ENCODE results near the gene MYO1D. TPM values are rescaled to one million over a fixed set of nuclear protein-coding genes. Genes with fewer than 3 reads are reported as not detected.

The MYO1D gene
- total and polyA plus RNA-seq, 2 donors (not counting 3 experiments of a cell fraction or from before 2014, with no cell fraction given) = 37.8 to 85.5 TPM

DNA sequence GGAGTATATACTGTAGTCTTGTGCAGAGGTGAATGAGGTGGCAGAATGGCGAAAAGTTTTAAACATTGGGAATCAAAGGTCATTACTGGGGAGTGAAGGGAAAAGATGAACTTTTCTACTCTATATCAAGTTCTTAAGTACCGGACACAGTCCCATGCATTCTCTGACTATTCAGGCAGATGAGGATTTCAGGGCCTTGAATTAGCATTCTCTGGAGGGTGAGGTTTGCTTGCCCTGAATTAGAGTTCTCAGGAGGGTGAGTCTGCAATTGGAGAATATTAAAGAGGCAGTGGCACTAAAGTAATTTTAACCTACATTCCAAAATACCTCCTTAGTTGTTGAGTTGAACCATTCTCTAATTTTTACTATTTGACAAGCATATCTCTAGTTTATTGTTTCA is 423.6 kb downstream of the MYO1D start:
- intact Hi-C loops (cut with micrococcal nuclease) (no loop called here), dilution Hi-C loops (cut with MboI; ENCODE audit: extremely low pct_ligation_motif_present, low sequenced_read_pairs) (no loop called here)
- Histone ChIP-seq H3K79me2 (ENCODE audit: control insufficient read depth, insufficient read depth, low read length) (peaks cover 70% of the 10 kb centered on the region), H3K27ac (ENCODE audit: insufficient read depth, low read depth, low read length) (no peak overlapping the region), H3K36me3 (ENCODE audit: control insufficient read depth in 2 of 2, extremely low read depth in 1 of 2, insufficient read depth in 2 of 2, low read length in 2 of 2) (peaks cover 16 to 29% of the 10 kb centered on the region in 2 experiments), H3K9me1 (replicated peaks; ENCODE audit: control insufficient read depth, extremely low read depth, insufficient read depth, low read length) (no peaks in the 10 kb centered on the region), H3K9me3 (replicated peaks; ENCODE audit: control insufficient read depth, insufficient read depth, low read length) (no peaks in the 10 kb centered on the region), H3K27me3 (ENCODE audit: control insufficient read depth in 2 of 2, insufficient read depth in 2 of 2, low read length in 2 of 2) (no peaks in the 10 kb centered on the region), H3K4me2 (ENCODE audit: insufficient read depth, low read length) (no peak overlapping the region), H3K4me1 (ENCODE audit: control insufficient read depth, extremely low read depth, insufficient read depth, low read length) (no peaks in the 10 kb centered on the region), H3K4me3 (replicated peaks in 1 of 3; ENCODE audit: insufficient read depth in 1 of 3, low read depth in 1 of 3, low read length in 3 of 3) (no peak overlapping the region), H4K20me1 (replicated peaks; ENCODE audit: control insufficient read depth, extremely low read depth, insufficient read depth, low read length) (peaks cover 6% of the 10 kb centered on the region), H2AFZ (ENCODE audit: low read depth, low read length) (no peak overlapping the region), H3K9ac (replicated peaks; ENCODE audit: extremely low read depth, insufficient read depth, low read length) (no peak overlapping the region)
- DNase-seq (ENCODE audit: low read depth, low spot score) (no peak), FAIRE-seq (no peak)
- CTCF ChIA-PET = interaction anchor here (0.7 to 1.2 kb wide), 2 partner anchors 9 kb away, joined by 4 to 5 read pairs; partner anchors contain the start of gene PSMD11
- no TSS peak for BruUV-seq (replicated peaks)
- no peak for TF ChIP-seq MYC (IDR thresholded peaks at IDR 0.05; ENCODE audit: low read depth, low read length)
- no peak for TF ChIP-seq FOS (IDR thresholded peaks at IDR 0.05; ENCODE audit: borderline replicate concordance, insufficient read depth, low read length)
- no peak for TF ChIP-seq CTCF (IDR thresholded peaks at IDR 0.05; ENCODE audit: extremely low read depth in 1 of 2, insufficient read depth in 1 of 2, low read depth in 1 of 2, low read length in 2 of 2)
- no peak for TF ChIP-seq JUN (IDR thresholded peaks at IDR 0.05; ENCODE audit: borderline replicate concordance, insufficient read depth, insufficient read length, low read depth)
- no peak for TF ChIP-seq MAX (IDR thresholded peaks at IDR 0.05; ENCODE audit: insufficient read depth, insufficient read length)
- no peak for TF ChIP-seq EZH2 (IDR thresholded peaks at IDR 0.05; ENCODE audit: borderline replicate concordance, low read depth, low read length, severe bottlenecking)
- no peak for TF ChIP-seq POLR2A (IDR thresholded peaks at IDR 0.05; ENCODE audit: low read depth, low read length)
- TF ChIP-seq GATA2 (IDR thresholded peaks at IDR 0.05; ENCODE audit: insufficient read depth, insufficient read length, low read depth, low read length) = no peak
- TF ChIP-seq POLR2AphosphoS5 (IDR thresholded peaks at IDR 0.05; ENCODE audit: insufficient read depth, low read depth, low read length) = no peak
- POLR2A ChIA-PET = no interaction called here
